IgD-negative memory B cell (primary cell): ENCODE results near the gene LRBA. TPM values are rescaled to one million over a fixed set of nuclear protein-coding genes. Genes with fewer than 3 reads are reported as not detected.
A peak's percentile ranks its signal among the peaks of the same experiment; 100 is the strongest.

ENCODE experiments used
- H3K27ac Mint-ChIP-seq, 3 donors: one replicate each; pipeline ENCODE4 v1.8.0; 2020 to 2022; ENCODE audit warnings: mild to moderate bottlenecking in 3 of 3, mixed read lengths in 3 of 3, moderate library complexity in 1 of 3
- H3K27me3 Mint-ChIP-seq: one replicate; pipeline ENCODE4 v1.8.0; 2021; ENCODE audit warnings: mixed read lengths
- H3K36me3 Mint-ChIP-seq: one replicate; pipeline ENCODE4 v1.8.0; 2020; ENCODE audit warnings: mild to moderate bottlenecking, mixed read lengths
- H3K4me1 Mint-ChIP-seq, 3 donors: one replicate each; pipeline ENCODE4 v1.8.0; 2020 to 2022; ENCODE audit warnings: mixed read lengths in 3 of 3, mild to moderate bottlenecking in 1 of 3
- H3K4me3 Mint-ChIP-seq, 4 donors: one replicate each; pipeline ENCODE4 v1.8.0; 2020 to 2022; ENCODE audit warnings: mild to moderate bottlenecking in 4 of 4, mixed read lengths in 4 of 4, moderate library complexity in 3 of 4
- H3K9me3 Mint-ChIP-seq, 3 donors: one replicate each; pipeline ENCODE4 v1.8.0; 2020 to 2021; ENCODE audit warnings: mixed read lengths in 3 of 3, mild to moderate bottlenecking in 1 of 3
- polyA plus RNA-seq: library from polyadenylated mRNA; unstranded; fragments of 300-500 nt; fragmentation: Illumina TruSeq; gene quantifications from one replicate; pipeline ENCODE4 v1.2.3, GENCODE V29; 2021

The LRBA gene
- polyA plus RNA-seq, 1 donor from 2014 or later = 15.3 TPM

- H3K27me3 Mint-ChIP-seq = no peaks in the 10 kb centered on the region
- peak overlapping the region in 2 of 4 donors; percentile 57 to 67 for H3K4me3 Mint-ChIP-seq
- peaks cover 26 to 43% (median 36%) of the 10 kb centered on the region in 3 donors for H3K4me1 Mint-ChIP-seq
- H3K36me3 Mint-ChIP-seq = peaks cover 14% of the 10 kb centered on the region
- H3K27ac Mint-ChIP-seq = no peak overlapping the region
- H3K9me3 Mint-ChIP-seq = peaks cover 0 to 2% (median 0%) of the 10 kb centered on the region in 3 donors
These were observed 64.3 kb downstream of the LRBA start for GRCh38 chr4:150950657-150951288.

- Mint-ChIP-seq H3K27me3 (no peaks in the 10 kb centered on the region), H3K4me3 (peak overlapping the region in 1 of 4 donors; percentile 63), H3K4me1 (peaks cover 26 to 43% (median 37%) of the 10 kb centered on the region in 3 donors), H3K9me3 (peaks cover 0 to 2% (median 0%) of the 10 kb centered on the region in 3 donors), H3K27ac (no peak overlapping the region), H3K36me3 (peaks cover 10% of the 10 kb centered on the region)
These were observed 65.1 kb downstream of the LRBA start for GRCh38 chr4:150949943-150950342.

GRCh38 chr4:150949342-150949741, 65.7 kb downstream of the LRBA start:
- H3K9me3 Mint-ChIP-seq = peaks cover 0 to 2% (median 0%) of the 10 kb centered on the region in 3 donors
- peak overlapping the region in 1 of 4 donors; percentile 1 for H3K4me3 Mint-ChIP-seq
- H3K27me3 Mint-ChIP-seq = no peaks in the 10 kb centered on the region
- peaks cover 28 to 43% (median 41%) of the 10 kb centered on the region in 3 donors for H3K4me1 Mint-ChIP-seq
- peaks cover 9% of the 10 kb centered on the region for H3K36me3 Mint-ChIP-seq
- H3K27ac Mint-ChIP-seq = no peak overlapping the region

- Mint-ChIP-seq H3K36me3 (peaks cover 11% of the 10 kb centered on the region), H3K4me3 (no peak overlapping the region), H3K27ac (no peak overlapping the region), H3K27me3 (no peaks in the 10 kb centered on the region), H3K9me3 (peaks cover 0 to 2% (median 0%) of the 10 kb centered on the region in 3 donors), H3K4me1 (peaks cover 30 to 43% (median 43%) of the 10 kb centered on the region in 3 donors)
These were observed 66.4 kb downstream of the LRBA start for GRCh38 chr4:150948710-150949109.

- Mint-ChIP-seq H3K4me1 (peaks cover 33 to 45% (median 43%) of the 10 kb centered on the region in 3 donors), H3K9me3 (peaks cover 0 to 2% (median 0%) of the 10 kb centered on the region in 3 donors), H3K27me3 (no peaks in the 10 kb centered on the region), H3K36me3 (peaks cover 11% of the 10 kb centered on the region), H3K4me3 (peak overlapping the region in 1 of 4 donors; percentile 30), H3K27ac (no peak overlapping the region)
These were observed 67.0 kb downstream of the LRBA start for GRCh38 chr4:150948074-150948473.

- H3K4me1 Mint-ChIP-seq = peaks cover 17 to 39% (median 28%) of the 10 kb centered on the region in 3 donors
- H3K4me3 Mint-ChIP-seq = no peak overlapping the region
- H3K27me3 Mint-ChIP-seq = no peaks in the 10 kb centered on the region
- no peak overlapping the region for H3K27ac Mint-ChIP-seq
- H3K36me3 Mint-ChIP-seq = peaks cover 11% of the 10 kb centered on the region
- H3K9me3 Mint-ChIP-seq = peaks cover 0 to under 1% (median 0%) of the 10 kb centered on the region in 3 donors
These were observed 70.4 kb downstream of the LRBA start for GRCh38 chr4:150944660-150945059.

GRCh38 chr4:150943818-150944217, 71.3 kb downstream of the LRBA start:
- no peak overlapping the region for H3K27ac Mint-ChIP-seq
- H3K27me3 Mint-ChIP-seq = no peaks in the 10 kb centered on the region
- no peak overlapping the region for H3K4me3 Mint-ChIP-seq
- peaks cover 16 to 41% (median 35%) of the 10 kb centered on the region in 3 donors for H3K4me1 Mint-ChIP-seq
- peaks cover 11% of the 10 kb centered on the region for H3K36me3 Mint-ChIP-seq
- H3K9me3 Mint-ChIP-seq = no peaks in the 10 kb centered on the region

GRCh38 chr4:150943126-150943525, 72.0 kb downstream of the LRBA start:
- peaks cover 16 to 45% (median 32%) of the 10 kb centered on the region in 3 donors for H3K4me1 Mint-ChIP-seq
- H3K9me3 Mint-ChIP-seq = no peaks in the 10 kb centered on the region
- H3K36me3 Mint-ChIP-seq = peaks cover 11% of the 10 kb centered on the region
- H3K4me3 Mint-ChIP-seq = no peak overlapping the region
- H3K27me3 Mint-ChIP-seq = no peaks in the 10 kb centered on the region
- H3K27ac Mint-ChIP-seq = no peak overlapping the region

- H3K36me3 Mint-ChIP-seq = peaks cover 11% of the 10 kb centered on the region
- H3K27ac Mint-ChIP-seq = peak overlapping the region in 1 of 3 donors; percentile 20
- H3K4me1 Mint-ChIP-seq = peaks cover 13 to 45% (median 31%) of the 10 kb centered on the region in 3 donors
- H3K9me3 Mint-ChIP-seq = no peaks in the 10 kb centered on the region
- no peak overlapping the region for H3K4me3 Mint-ChIP-seq
- no peaks in the 10 kb centered on the region for H3K27me3 Mint-ChIP-seq
These were observed 72.5 kb downstream of the LRBA start for GRCh38 chr4:150942539-150942938.

GRCh38 chr4:150940123-150940522, 75.0 kb downstream of the LRBA start:
- no peak overlapping the region for H3K4me3 Mint-ChIP-seq
- H3K9me3 Mint-ChIP-seq = no peaks in the 10 kb centered on the region
- peaks cover 7% of the 10 kb centered on the region for H3K36me3 Mint-ChIP-seq
- no peaks in the 10 kb centered on the region for H3K27me3 Mint-ChIP-seq
- no peak overlapping the region for H3K27ac Mint-ChIP-seq
- H3K4me1 Mint-ChIP-seq = peaks cover 12 to 43% (median 33%) of the 10 kb centered on the region in 3 donors

- Mint-ChIP-seq H3K4me3 (no peak overlapping the region), H3K36me3 (peaks cover 7% of the 10 kb centered on the region), H3K4me1 (peaks cover 10 to 43% (median 29%) of the 10 kb centered on the region in 3 donors), H3K9me3 (no peaks in the 10 kb centered on the region), H3K27ac (no peak overlapping the region), H3K27me3 (no peaks in the 10 kb centered on the region)
These were observed 75.6 kb downstream of the LRBA start for GRCh38 chr4:150939530-150939929.

GRCh38 chr4:150938873-150939499, 76.1 kb downstream of the LRBA start:
- H3K27ac Mint-ChIP-seq = peak overlapping the region in 1 of 3 donors; percentile 25
- H3K9me3 Mint-ChIP-seq = no peaks in the 10 kb centered on the region
- no peak overlapping the region for H3K4me3 Mint-ChIP-seq
- no peaks in the 10 kb centered on the region for H3K27me3 Mint-ChIP-seq
- peaks cover 9 to 43% (median 29%) of the 10 kb centered on the region in 3 donors for H3K4me1 Mint-ChIP-seq
- peaks cover 7% of the 10 kb centered on the region for H3K36me3 Mint-ChIP-seq

GRCh38 chr4:150938417-150938816, 76.7 kb downstream of the LRBA start:
- Mint-ChIP-seq H3K4me3 (no peak overlapping the region), H3K27me3 (no peaks in the 10 kb centered on the region), H3K9me3 (no peaks in the 10 kb centered on the region), H3K27ac (no peak overlapping the region), H3K36me3 (peaks cover 6% of the 10 kb centered on the region), H3K4me1 (peaks cover 5 to 43% (median 25%) of the 10 kb centered on the region in 3 donors)

GRCh38 chr4:150934022-150934421, 81.1 kb downstream of the LRBA start:
- H3K27ac Mint-ChIP-seq = no peak overlapping the region

GRCh38 chr4:150931796-150932195, 83.3 kb downstream of the LRBA start:
- Mint-ChIP-seq H3K9me3 (no peaks in the 10 kb centered on the region), H3K4me1 (peaks cover 3 to 11% (median 4%) of the 10 kb centered on the region in 3 donors), H3K27me3 (no peaks in the 10 kb centered on the region), H3K27ac (no peak overlapping the region), H3K4me3 (peak overlapping the region in 1 of 4 donors; percentile 70), H3K36me3 (peaks cover 9% of the 10 kb centered on the region)

More at GRCh38 chr4:150934022-150934421, 81.1 kb downstream of the LRBA start:
- no peaks in the 10 kb centered on the region for H3K9me3 Mint-ChIP-seq
- no peaks in the 10 kb centered on the region for H3K27me3 Mint-ChIP-seq
- H3K36me3 Mint-ChIP-seq = peaks cover 3% of the 10 kb centered on the region
- H3K4me1 Mint-ChIP-seq = peaks cover 5 to 25% (median 17%) of the 10 kb centered on the region in 3 donors
- H3K4me3 Mint-ChIP-seq = no peak overlapping the region
